K562 (cell line): ENCODE measurements around the gene APEX2. TPM values are rescaled to one million over a fixed set of nuclear protein-coding genes. Genes with fewer than 3 reads are reported as not detected.

Experiments
- ARHGAP35 ChIP-seq: fragments of 450-650 bp; IDR thresholded peaks from 2 replicates; pipeline ENCODE4 v1.6.1; 2018; ENCODE audit not compliant: partially characterized antibody
- ELF1 ChIP-seq: fragments of 200-800 bp; sonication (Bioruptor generic); IDR thresholded peaks from 2 replicates; pipeline ENCODE4 v1.6.1; 2016; ENCODE audit warnings: missing genetic modification characterization, missing compliant biosample characterization
- FOXJ2 ChIP-seq: fragments of 200-800 bp; sonication (Bioruptor generic); IDR thresholded peaks from 2 replicates; pipeline ENCODE4 v1.6.1; 2016; ENCODE audit warnings: missing genetic modification characterization, missing compliant biosample characterization
- FOXP1 ChIP-seq: sonication (generic); formaldehyde crosslinking; IDR thresholded peaks from 2 replicates; pipeline ENCODE4 v1.8.0; 2022; ENCODE audit warnings: mild to moderate bottlenecking, missing genetic modification reagents
- GATA2 ChIP-seq: sonication (generic); formaldehyde crosslinking; IDR thresholded peaks from 2 replicates; pipeline ENCODE4 v1.4.0; 2020; ENCODE audit warnings: mild to moderate bottlenecking, missing genetic modification reagents
- KLF1 ChIP-seq: fragments of 450-650 bp; IDR thresholded peaks from 2 replicates; pipeline ENCODE4 v1.6.1; 2016; ENCODE audit warnings: missing genetic modification characterization, missing compliant biosample characterization
- LARP7 ChIP-seq: fragments of 450-650 bp; IDR thresholded peaks from 2 replicates; pipeline ENCODE4 v1.6.1; 2016
- MTA2 ChIP-seq: fragments of 450-650 bp; IDR thresholded peaks from 2 replicates; pipeline ENCODE4 v1.6.1; 2016; ENCODE audit warnings: low read depth
- MXI1 ChIP-seq: IDR thresholded peaks from 2 replicates; pipeline ENCODE4 v1.6.1; 2011; ENCODE audit warnings: low read depth, mild to moderate bottlenecking, improper control_type of control experiment, low read length
- PHF8 ChIP-seq: fragments of 200-600 bp; sonication (generic); IDR thresholded peaks from 2 replicates; pipeline ENCODE4 v1.6.1; 2012; ENCODE audit warnings: mixed run types, mild to moderate bottlenecking, inconsistent platforms, low read length, moderate library complexity, borderline replicate concordance
- SMARCC2 ChIP-seq: fragments of 450-650 bp; IDR thresholded peaks from 2 replicates; pipeline ENCODE4 v1.6.1; 2017; ENCODE audit warnings: antibody characterized with exemption, moderate library complexity, mild to moderate bottlenecking, low read depth
- SOX6 ChIP-seq: fragments of 450-650 bp; IDR thresholded peaks from 2 replicates; pipeline ENCODE4 v1.6.1; 2014; ENCODE audit warnings: mild to moderate bottlenecking
- TAF9B ChIP-seq: fragments of 450-650 bp; IDR thresholded peaks from 2 replicates; pipeline ENCODE4 v1.6.1; 2018; ENCODE audit warnings: mild to moderate bottlenecking; ENCODE audit not compliant: partially characterized antibody
- ZBTB7A ChIP-seq: IDR thresholded peaks from 2 replicates; pipeline ENCODE4 v1.6.1; 2011; ENCODE audit warnings: low read depth, mild to moderate bottlenecking, low read length, moderate library complexity, borderline replicate concordance; ENCODE audit not compliant: control insufficient read depth
- ZNF699 ChIP-seq: fragments of 250-450 bp; sonication (Bioruptor Pico); IDR thresholded peaks from 2 replicates; pipeline ENCODE4 v1.8.0; 2021; ENCODE audit warnings: mild to moderate bottlenecking, moderate library complexity; ENCODE audit not compliant: insufficient replicate concordance
- ZNF830 ChIP-seq: fragments of 250-450 bp; sonication (Bioruptor Pico); IDR thresholded peaks from 2 replicates; pipeline ENCODE4 v1.5.0; 2021; ENCODE audit warnings: mild to moderate bottlenecking
- polyA plus RNA-seq, 8 experiments: library from polyadenylated mRNA; depleted of rRNA in 4 of 8; stranded (reverse) in 5 of 8; unstranded in 3 of 8; fragments of >200 nt; fragmentation: Nextera tagmentation in 2 of 8; fragmentation: Illumina TruSeq in 1 of 8; extraction: Ambion mirVana in 2 of 8; extraction: Trizol in 1 of 8; gene quantifications; 2 replicates each; pipeline versions ENCODE4 v1.2.1 to v1.2.3, GENCODE V29; 2011 to 2014; ENCODE audit warnings: inconsistent platforms in 1 of 8, missing spikeins in 1 of 8
- total RNA-seq, 7 experiments: library from RNA; depleted of rRNA in 6 of 7; stranded (reverse); fragments of >200 nt in 6 of 7; fragmentation: Illumina TruSeq in 2 of 7; extraction: Trizol in 2 of 7; gene quantifications; 2 replicates each; pipeline versions ENCODE4 v1.2.1 to v1.2.3, GENCODE V29; 2011 to 2021; ENCODE audit warnings: low replicate concordance in 1 of 7
- TF ChIP-seq, protein P1 (sequence below), 2 experiments: fragments of 450-650 bp; IDR thresholded peaks; 2 replicates each; pipeline ENCODE4 v1.6.1; 2016
- TF ChIP-seq, protein P2 (sequence below), 2 experiments: fragments of 150-350 bp in 1 of 2; IDR thresholded peaks; 2 replicates each; pipeline ENCODE4 v1.6.1; 2012 to 2016; ENCODE audit warnings: low read depth in 2 of 2, low read length in 2 of 2, mild to moderate bottlenecking in 1 of 2, moderate library complexity in 1 of 2
- TF ChIP-seq, protein P3 (sequence below): fragments of 450-650 bp; formaldehyde crosslinking; IDR thresholded peaks from 2 replicates; pipeline ENCODE4 v1.4.0; 2020; ENCODE audit warnings: mild to moderate bottlenecking, moderate library complexity
- TF ChIP-seq, protein P4 (sequence below): sonication (generic); formaldehyde crosslinking; IDR thresholded peaks from 2 replicates; pipeline ENCODE4 v1.5.0; 2020; ENCODE audit warnings: missing genetic modification reagents
- TF ChIP-seq, protein P5 (sequence below): fragments of 250-450 bp; sonication (Bioruptor Pico); IDR thresholded peaks from 2 replicates; pipeline ENCODE4 v1.5.1; 2021; ENCODE audit warnings: mild to moderate bottlenecking

The APEX2 gene
- total and polyA plus RNA-seq, 9 of the 15 experiments (the other 6 are each of a cell fraction or from before 2014, with no cell fraction given), result 9.4 to 34.2 (median 25.9) TPM

DNA sequence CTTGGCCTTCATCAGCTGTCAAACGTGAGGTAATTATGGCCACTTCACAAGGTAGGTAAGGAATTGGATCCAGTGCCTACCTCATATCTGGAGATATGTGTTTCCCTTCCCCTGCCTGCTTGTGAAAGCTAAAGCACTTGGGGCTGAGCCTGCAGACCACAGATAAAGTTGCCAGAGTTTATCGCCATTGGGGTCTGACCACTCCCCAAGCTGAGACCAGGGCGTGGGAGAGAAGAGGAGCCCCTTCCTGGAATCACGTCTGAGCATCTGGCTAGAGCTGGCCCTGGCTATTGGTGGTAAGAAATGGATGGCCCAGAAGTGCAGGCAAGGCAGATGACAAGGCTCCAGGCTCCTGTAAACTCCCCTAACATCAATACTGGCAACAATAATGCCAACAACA, 27.9 kb downstream of the APEX2 start (continued):
- TF ChIP-seq ARHGAP35 (no peak), FOXP1 (no peak), GATA2 (CRISPR knock-in tag) (peak; percentile 90), MXI1 (no peak), ZNF830 (no peak), MTA2 (peak; percentile 93), KLF1 (tag) (0 out of 2 replicates have a peak, but pooled peaks have one; percentile 23), ELF1 (tag) (no peak), TAF9B (no peak), ZBTB7A (peak; percentile 92), PHF8 (no peak), ZNF699 (CRISPR knock-in tag) (no peak), SOX6 (peak; percentile 84), SMARCC2 (peak; percentile 72; the same call in 1 of the 2 replicates), LARP7 (no peak), FOXJ2 (no peak)
- TF ChIP-seq, protein P1, sequence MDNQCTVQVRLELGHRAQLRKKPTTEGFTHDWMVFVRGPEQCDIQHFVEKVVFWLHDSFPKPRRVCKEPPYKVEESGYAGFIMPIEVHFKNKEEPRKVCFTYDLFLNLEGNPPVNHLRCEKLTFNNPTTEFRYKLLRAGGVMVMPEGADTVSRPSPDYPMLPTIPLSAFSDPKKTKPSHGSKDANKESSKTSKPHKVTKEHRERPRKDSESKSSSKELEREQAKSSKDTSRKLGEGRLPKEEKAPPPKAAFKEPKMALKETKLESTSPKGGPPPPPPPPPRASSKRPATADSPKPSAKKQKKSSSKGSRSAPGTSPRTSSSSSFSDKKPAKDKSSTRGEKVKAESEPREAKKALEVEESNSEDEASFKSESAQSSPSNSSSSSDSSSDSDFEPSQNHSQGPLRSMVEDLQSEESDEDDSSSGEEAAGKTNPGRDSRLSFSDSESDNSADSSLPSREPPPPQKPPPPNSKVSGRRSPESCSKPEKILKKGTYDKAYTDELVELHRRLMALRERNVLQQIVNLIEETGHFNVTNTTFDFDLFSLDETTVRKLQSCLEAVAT (IDR thresholded peaks at IDR 0.05), result peak in 1 of 2 experiments; percentile 57; a peak in 1 of 4 replicates
- TF ChIP-seq, protein P2, sequence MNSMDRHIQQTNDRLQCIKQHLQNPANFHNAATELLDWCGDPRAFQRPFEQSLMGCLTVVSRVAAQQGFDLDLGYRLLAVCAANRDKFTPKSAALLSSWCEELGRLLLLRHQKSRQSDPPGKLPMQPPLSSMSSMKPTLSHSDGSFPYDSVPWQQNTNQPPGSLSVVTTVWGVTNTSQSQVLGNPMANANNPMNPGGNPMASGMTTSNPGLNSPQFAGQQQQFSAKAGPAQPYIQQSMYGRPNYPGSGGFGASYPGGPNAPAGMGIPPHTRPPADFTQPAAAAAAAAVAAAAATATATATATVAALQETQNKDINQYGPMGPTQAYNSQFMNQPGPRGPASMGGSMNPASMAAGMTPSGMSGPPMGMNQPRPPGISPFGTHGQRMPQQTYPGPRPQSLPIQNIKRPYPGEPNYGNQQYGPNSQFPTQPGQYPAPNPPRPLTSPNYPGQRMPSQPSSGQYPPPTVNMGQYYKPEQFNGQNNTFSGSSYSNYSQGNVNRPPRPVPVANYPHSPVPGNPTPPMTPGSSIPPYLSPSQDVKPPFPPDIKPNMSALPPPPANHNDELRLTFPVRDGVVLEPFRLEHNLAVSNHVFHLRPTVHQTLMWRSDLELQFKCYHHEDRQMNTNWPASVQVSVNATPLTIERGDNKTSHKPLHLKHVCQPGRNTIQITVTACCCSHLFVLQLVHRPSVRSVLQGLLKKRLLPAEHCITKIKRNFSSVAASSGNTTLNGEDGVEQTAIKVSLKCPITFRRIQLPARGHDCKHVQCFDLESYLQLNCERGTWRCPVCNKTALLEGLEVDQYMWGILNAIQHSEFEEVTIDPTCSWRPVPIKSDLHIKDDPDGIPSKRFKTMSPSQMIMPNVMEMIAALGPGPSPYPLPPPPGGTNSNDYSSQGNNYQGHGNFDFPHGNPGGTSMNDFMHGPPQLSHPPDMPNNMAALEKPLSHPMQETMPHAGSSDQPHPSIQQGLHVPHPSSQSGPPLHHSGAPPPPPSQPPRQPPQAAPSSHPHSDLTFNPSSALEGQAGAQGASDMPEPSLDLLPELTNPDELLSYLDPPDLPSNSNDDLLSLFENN (IDR thresholded peaks at IDR 0.05; ENCODE audit: low read depth in 2 of 2, low read length in 2 of 2), result peak in 1 of 2 experiments; percentile 87; a peak in 2 of 4 replicates
- TF ChIP-seq, protein P3, sequence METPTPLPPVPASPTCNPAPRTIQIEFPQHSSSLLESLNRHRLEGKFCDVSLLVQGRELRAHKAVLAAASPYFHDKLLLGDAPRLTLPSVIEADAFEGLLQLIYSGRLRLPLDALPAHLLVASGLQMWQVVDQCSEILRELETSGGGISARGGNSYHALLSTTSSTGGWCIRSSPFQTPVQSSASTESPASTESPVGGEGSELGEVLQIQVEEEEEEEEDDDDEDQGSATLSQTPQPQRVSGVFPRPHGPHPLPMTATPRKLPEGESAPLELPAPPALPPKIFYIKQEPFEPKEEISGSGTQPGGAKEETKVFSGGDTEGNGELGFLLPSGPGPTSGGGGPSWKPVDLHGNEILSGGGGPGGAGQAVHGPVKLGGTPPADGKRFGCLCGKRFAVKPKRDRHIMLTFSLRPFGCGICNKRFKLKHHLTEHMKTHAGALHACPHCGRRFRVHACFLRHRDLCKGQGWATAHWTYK, result no peak
- TF ChIP-seq, protein P4, sequence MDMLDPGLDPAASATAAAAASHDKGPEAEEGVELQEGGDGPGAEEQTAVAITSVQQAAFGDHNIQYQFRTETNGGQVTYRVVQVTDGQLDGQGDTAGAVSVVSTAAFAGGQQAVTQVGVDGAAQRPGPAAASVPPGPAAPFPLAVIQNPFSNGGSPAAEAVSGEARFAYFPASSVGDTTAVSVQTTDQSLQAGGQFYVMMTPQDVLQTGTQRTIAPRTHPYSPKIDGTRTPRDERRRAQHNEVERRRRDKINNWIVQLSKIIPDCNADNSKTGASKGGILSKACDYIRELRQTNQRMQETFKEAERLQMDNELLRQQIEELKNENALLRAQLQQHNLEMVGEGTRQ (CRISPR knock-in tag), result no peak
- TF ChIP-seq, protein P5, sequence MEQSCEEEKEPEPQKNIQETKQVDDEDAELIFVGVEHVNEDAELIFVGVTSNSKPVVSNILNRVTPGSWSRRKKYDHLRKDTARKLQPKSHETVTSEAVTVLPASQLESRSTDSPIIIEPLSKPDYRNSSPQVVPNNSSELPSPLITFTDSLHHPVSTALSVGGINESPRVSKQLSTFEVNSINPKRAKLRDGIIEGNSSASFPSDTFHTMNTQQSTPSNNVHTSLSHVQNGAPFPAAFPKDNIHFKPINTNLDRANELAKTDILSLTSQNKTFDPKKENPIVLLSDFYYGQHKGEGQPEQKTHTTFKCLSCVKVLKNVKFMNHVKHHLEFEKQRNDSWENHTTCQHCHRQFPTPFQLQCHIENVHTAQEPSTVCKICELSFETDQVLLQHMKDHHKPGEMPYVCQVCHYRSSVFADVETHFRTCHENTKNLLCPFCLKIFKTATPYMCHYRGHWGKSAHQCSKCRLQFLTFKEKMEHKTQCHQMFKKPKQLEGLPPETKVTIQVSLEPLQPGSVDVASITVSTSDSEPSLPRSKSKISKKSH (CRISPR knock-in tag), result no peak
